Measurements from ENCODE around the gene ROR2.
"Not testable (repeated sequence)": the region's sequence is repeated elsewhere in the genome, so short reads cannot be mapped to it uniquely, and the experiment has no call there.

ROR2 gene

GRCh38 chr9:91546574-91546973, 403.5 kb downstream of the ROR2 start:
- DNase-seq, result no peak

- no peak for DNase-seq
Measured at GRCh38 chr9:91541734-91542133, 408.3 kb downstream of the ROR2 start.

- DNase-seq, result not testable (repeated sequence)
Measured at GRCh38 chr9:91540506-91540905, 409.5 kb downstream of the ROR2 start.

- DNase-seq, result no peak
Measured at GRCh38 chr9:91536211-91536691, 413.8 kb downstream of the ROR2 start.

GRCh38 chr9:91534374-91534773, 415.7 kb downstream of the ROR2 start:
- DNase-seq, result no peak

- no peak for DNase-seq
Measured at GRCh38 chr9:91533382-91533781, 416.6 kb downstream of the ROR2 start.

- no peak for DNase-seq
Measured at GRCh38 chr9:91532325-91532724, 417.7 kb downstream of the ROR2 start.

GRCh38 chr9:91530829-91531228, 419.2 kb downstream of the ROR2 start:
- no peak for DNase-seq

GRCh38 chr9:91522481-91522880, 427.5 kb downstream of the ROR2 start:
- DNase-seq, result no peak

GRCh38 chr9:91519520-91520277, 430.3 kb downstream of the ROR2 start:
- no peak for DNase-seq

- DNase-seq, result no peak
Measured at GRCh38 chr9:91518462-91518861, 431.6 kb downstream of the ROR2 start.

GRCh38 chr9:91517801-91518200, 432.2 kb downstream of the ROR2 start:
- DNase-seq, result no peak

- DNase-seq, result not testable (repeated sequence)
Measured at GRCh38 chr9:91517332-91517731, 432.7 kb downstream of the ROR2 start.

- DNase-seq, result no peak
Measured at GRCh38 chr9:91516777-91517176, 433.3 kb downstream of the ROR2 start.

- DNase-seq, result no peak
Measured at GRCh38 chr9:91516081-91516480, 433.9 kb downstream of the ROR2 start.

- no peak for DNase-seq
Measured at GRCh38 chr9:91515074-91515687, 434.8 kb downstream of the ROR2 start.

All from stimulated activated CD4-positive, alpha-beta T cell treated with anti-CD3 and anti-CD28 coated beads, Interleukin-2, amount 100 ng/mL, for 24 hours (primary cell).